K562 (cell line): ENCODE data around the gene MDFIC2. TPM values are rescaled to one million over a fixed set of nuclear protein-coding genes. Genes with fewer than 3 reads are reported as not detected.
A peak's percentile ranks its signal among the peaks of the same experiment; 100 is the strongest.

Experiments used
- ATAC-seq: fragments of 200-7000 bp; cut with Tn5 transposase; 3 replicates; pipeline ENCODE4 v1.9.1; 2020; ENCODE audit warnings: moderate library complexity
- BruUV-seq: library from RNA; stranded (reverse); fragments of 400-500 nt; replicated peaks from 2 replicates; lab custom pipeline; 2021; lab: Mats Ljungman, UMichigan
- CTCF ChIA-PET: fragments of 300-600 bp; formaldehyde crosslinking; extraction: SDS; loops from one replicate; lab custom pipeline; 2021; ENCODE audit warnings: low intra/inter-chr PET ratio; lab: Yijun Ruan, JAX
- POLR2A ChIA-PET: fragments of 300-600, 350-650 bp; sonication (Branson Sonifier 250); formaldehyde crosslinking; extraction: SDS; loops from one replicate; lab custom pipeline; 2021; ENCODE audit warnings: antibody characterized with exemption, inconsistent platforms; lab: Yijun Ruan, JAX
- DNase-seq, 4 experiments: peaks; one replicate each; pipeline versions ENCODE4 v3.0.0 to v3.0.0-alpha.2; 2011 to 2018; ENCODE audit warnings: low spot score in 3 of 4, mixed read lengths in 3 of 4; ENCODE audit errors: extremely low read depth in 1 of 4
- FAIRE-seq: peaks from 2 replicates; lab custom pipeline; 2011; peaks lifted over from hg19 to GRCh38; lab: Jason Lieb, UNC
- H2AFZ ChIP-seq: 2 replicates; pipeline ENCODE4 v1.6.0; 2011; ENCODE audit warnings: low read depth, low read length, control low read depth, inconsistent platforms
- H3K27ac ChIP-seq: fragments of 200-600 bp; 3 replicates; pipeline ENCODE4 v1.8.0; 2011; ENCODE audit warnings: low read depth, mild to moderate bottlenecking, control low read depth, inconsistent platforms, low read length, moderate library complexity, mixed read lengths; ENCODE audit errors: extremely low read depth
- H3K27me3 ChIP-seq, 2 experiments: fragments of 300-600 bp in 1 of 2; 2 replicates in 1 of 2; 3 replicates in 1 of 2; pipeline versions ENCODE4 v1.6.0 to v1.8.0; 2011; ENCODE audit warnings: inconsistent platforms in 2 of 2, low read length in 2 of 2, mild to moderate bottlenecking in 1 of 2, mixed read lengths in 1 of 2, moderate library complexity in 1 of 2; ENCODE audit not compliant: control insufficient read depth in 2 of 2, insufficient read depth in 2 of 2
- H3K36me3 ChIP-seq: fragments of 300-600 bp; 3 replicates; pipeline ENCODE4 v1.8.0; 2011; ENCODE audit warnings: mild to moderate bottlenecking, low read length, inconsistent platforms; ENCODE audit not compliant: control insufficient read depth, insufficient read depth
- H3K4me1 ChIP-seq, 2 experiments: fragments of 200-600 bp in 1 of 2; replicated peaks in 1 of 2; 2 replicates in 1 of 2; 3 replicates in 1 of 2; pipeline versions ENCODE4 v1.5.1 to v1.8.0; 2011; ENCODE audit warnings: inconsistent platforms in 2 of 2, low read length in 2 of 2, mild to moderate bottlenecking in 1 of 2, mixed read lengths in 1 of 2, moderate library complexity in 1 of 2; ENCODE audit not compliant: control insufficient read depth in 2 of 2, insufficient read depth in 2 of 2
- H3K4me2 ChIP-seq: 2 replicates; pipeline ENCODE4 v1.6.1; 2011; ENCODE audit warnings: low read length, control low read depth, inconsistent platforms, mixed read lengths; ENCODE audit not compliant: insufficient read depth
- H3K4me3 ChIP-seq: fragments of 200-600 bp; sonication (generic), shearing (Covaris generic); 2 replicates; pipeline ENCODE4 v1.5.1; 2016; ENCODE audit warnings: control low read depth, inconsistent platforms
- H3K79me2 ChIP-seq: fragments of 200-600 bp; 3 replicates; pipeline ENCODE4 v1.8.0; 2011; ENCODE audit warnings: low read length, inconsistent platforms; ENCODE audit not compliant: control insufficient read depth, insufficient read depth
- H3K9ac ChIP-seq, 2 experiments: 2 replicates each; pipeline versions ENCODE4 v1.6.0 to v1.6.1; 2011; ENCODE audit warnings: low read depth in 2 of 2, low read length in 2 of 2, control low read depth in 1 of 2, inconsistent platforms in 1 of 2, mild to moderate bottlenecking in 1 of 2, mixed read lengths in 1 of 2; ENCODE audit not compliant: insufficient read depth in 1 of 2
- H3K9me1 ChIP-seq: one replicate; pipeline ENCODE4 v1.6.0; 2011; ENCODE audit warnings: inconsistent platforms, mild to moderate bottlenecking, low read length, moderate library complexity; ENCODE audit not compliant: control insufficient read depth, insufficient read depth
- H3K9me3 ChIP-seq: replicated peaks from 2 replicates; pipeline ENCODE4 v1.5.1; 2011; ENCODE audit warnings: low read depth, low read length, inconsistent platforms; ENCODE audit not compliant: control insufficient read depth, insufficient read depth
- H4K20me1 ChIP-seq: replicated peaks from 2 replicates; pipeline ENCODE4 v1.6.1; 2011; ENCODE audit warnings: low read length, inconsistent platforms, mixed read lengths; ENCODE audit not compliant: control insufficient read depth, insufficient read depth
- CTCF ChIP-seq, 3 experiments: IDR thresholded peaks in 2 of 3; conservative IDR thresholded peaks in 1 of 3; 2 replicates each; pipeline ENCODE4 v1.5.1; 2011 to 2012; ENCODE audit warnings: low read length in 3 of 3, mild to moderate bottlenecking in 3 of 3, control low read depth in 2 of 3, improper control_type of control experiment in 1 of 3, inconsistent platforms in 1 of 3, low read depth in 1 of 3, mixed read lengths in 1 of 3, moderate library complexity in 1 of 3; ENCODE audit not compliant: insufficient read depth in 2 of 3
- E2F6 ChIP-seq, 2 experiments: IDR thresholded peaks; 2 replicates each; pipeline ENCODE4 v1.6.1; 2011; ENCODE audit warnings: borderline replicate concordance in 1 of 2, control low read depth in 1 of 2, low read depth in 1 of 2, low read length in 1 of 2, mild to moderate bottlenecking in 1 of 2, mixed read lengths in 1 of 2, moderate library complexity in 1 of 2; ENCODE audit not compliant: insufficient read depth in 1 of 2, insufficient read length in 1 of 2, poor library complexity in 1 of 2, severe bottlenecking in 1 of 2; ENCODE audit errors: extremely low read depth in 1 of 2
- NCOA1 ChIP-seq: fragments of 450-650 bp; IDR thresholded peaks from 2 replicates; pipeline ENCODE4 v1.6.1; 2016; ENCODE audit warnings: low read depth
- NFIC ChIP-seq: fragments of 450-650 bp; IDR thresholded peaks from 2 replicates; pipeline ENCODE4 v1.6.1; 2017; ENCODE audit warnings: mild to moderate bottlenecking, inconsistent platforms
- ZNF324 ChIP-seq: fragments of 250-450 bp; sonication (Bioruptor Pico); IDR thresholded peaks from 2 replicates; pipeline ENCODE4 v1.4.0; 2020; ENCODE audit warnings: mild to moderate bottlenecking
- WGBS: fragments of 100-300 bp; shearing (Covaris generic); methylation state at CpG from one replicate; pipeline ENCODE4 v1.1.6; 2016; ENCODE audit warnings: low coverage, mixed read lengths; ENCODE audit not compliant: insufficient coverage; ENCODE audit errors: missing lambda C conversion rate; 5-methylcytosine and 5-hydroxymethylcytosine counted together
- in situ Hi-C: fragments of 300-500 bp; cut with MboI; formaldehyde crosslinking; loops from 4 replicates; pipeline ENCODE4 v1.15.0; 2018; ENCODE audit warnings: inconsistent platforms, mixed read lengths
- intact Hi-C: fragments of 100-400 bp; cut with micrococcal nuclease; formaldehyde crosslinking; loops from 2 replicates; pipeline ENCODE4 v1.14.2; 2022
- polyA plus RNA-seq, 8 experiments: library from polyadenylated mRNA; depleted of rRNA in 4 of 8; stranded (reverse) in 5 of 8; unstranded in 3 of 8; fragments of >200 nt; fragmentation: Nextera tagmentation in 2 of 8; fragmentation: Illumina TruSeq in 1 of 8; extraction: Ambion mirVana in 2 of 8; extraction: Trizol in 1 of 8; gene quantifications; 2 replicates each; pipeline versions ENCODE4 v1.2.1 to v1.2.3, GENCODE V29; 2011 to 2014; ENCODE audit warnings: inconsistent platforms in 1 of 8, missing spikeins in 1 of 8
- total RNA-seq, 7 experiments: library from RNA; depleted of rRNA in 6 of 7; stranded (reverse); fragments of >200 nt in 6 of 7; fragmentation: Illumina TruSeq in 2 of 7; extraction: Trizol in 2 of 7; gene quantifications; 2 replicates each; pipeline versions ENCODE4 v1.2.1 to v1.2.3, GENCODE V29; 2011 to 2021; ENCODE audit warnings: low replicate concordance in 1 of 7

The MDFIC2 gene
- total and polyA plus RNA-seq, 9 of the 15 experiments (the other 6 are each of a cell fraction or from before 2014, with no cell fraction given), result not detected

DNA sequence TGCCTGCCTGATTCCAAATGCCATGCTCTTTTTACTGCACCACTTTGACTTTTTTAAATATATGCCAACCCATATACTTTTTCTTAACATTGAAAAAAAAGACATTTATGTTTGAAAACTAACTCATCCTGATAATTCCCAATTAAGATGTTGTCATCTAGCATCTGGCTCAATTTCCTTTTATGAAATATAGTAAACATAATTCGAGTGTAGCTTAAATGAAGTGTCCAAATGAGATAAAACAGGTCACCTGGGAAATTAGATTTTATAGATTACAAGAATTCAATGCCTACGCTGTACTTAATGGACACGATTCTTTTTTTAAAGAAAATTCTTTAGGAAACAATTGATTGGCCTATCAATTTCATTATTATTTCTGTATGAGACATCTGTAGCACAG is 2.8 kb downstream of the MDFIC2 start:
- no peak for FAIRE-seq
- Histone ChIP-seq H3K9me3 (no peaks in the 10 kb centered on the region), H4K20me1 (no peaks in the 10 kb centered on the region), H3K4me2 (no peak overlapping the region), H3K4me3 (no peak overlapping the region), H3K36me3 (no peaks in the 10 kb centered on the region), H2AFZ (no peak overlapping the region), H3K9ac (no peak overlapping the region), H3K4me1 (no peaks in the 10 kb centered on the region), H3K27me3 (no peaks in the 10 kb centered on the region), H3K9me1 (no peaks in the 10 kb centered on the region), H3K27ac (no peak overlapping the region), H3K79me2 (no peaks in the 10 kb centered on the region)
- POLR2A ChIA-PET, result no interaction called here
- in situ Hi-C loops, result no loop called here
- intact Hi-C loops, result no loop called here
- BruUV-seq, result no TSS peak
- TF ChIP-seq NCOA1 (no peak), NFIC (no peak), ZNF324 (CRISPR knock-in tag) (no peak)
- CTCF ChIA-PET, result no interaction called here
- WGBS, result 3% methylated on average over 3 of the region's 3 CpGs
- ATAC-seq, result no peak
- no peak for DNase-seq

DNA sequence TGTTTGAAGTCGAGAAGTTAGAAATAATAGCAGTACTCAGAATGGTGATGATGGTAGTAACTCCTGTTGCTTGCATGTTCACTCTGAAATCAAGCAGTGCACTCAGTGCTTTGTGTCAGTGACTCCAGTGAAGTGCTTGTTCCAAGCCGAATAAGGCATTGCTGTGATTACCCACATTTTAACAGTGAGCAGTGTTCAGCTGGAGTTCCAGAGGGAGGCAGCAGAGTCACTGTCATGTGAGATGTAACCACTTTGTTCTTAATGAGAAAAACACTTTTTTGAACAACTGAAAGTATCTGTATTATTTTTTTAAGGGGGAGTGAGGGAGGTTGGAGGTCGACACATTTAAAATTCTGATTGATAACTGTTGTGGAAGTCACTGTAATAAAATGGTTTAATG is 3.7 kb downstream of the MDFIC2 start:
- TF ChIP-seq E2F6 (IDR thresholded peaks at IDR 0.05; ENCODE audit: borderline replicate concordance in 1 of 2, extremely low read depth in 1 of 2, insufficient read depth in 1 of 2, insufficient read length in 1 of 2, low read depth in 1 of 2, low read length in 1 of 2, poor library complexity in 1 of 2, severe bottlenecking in 1 of 2) (no peak), CTCF (IDR thresholded peaks at IDR 0.05 in 2 of 3, conservative IDR thresholded peaks at IDR 0.05 in 1 of 3; ENCODE audit: insufficient read depth in 2 of 3, low read depth in 1 of 3, low read length in 3 of 3) (0 out of 6 replicates have a peak, but pooled peaks of 1 of the 3 experiments have one; percentile 3)
- no peaks in the 10 kb centered on the region for H3K36me3 ChIP-seq
- in situ Hi-C loops (no loop called here), intact Hi-C loops (no loop called here)
- H3K4me1 ChIP-seq, result no peaks in the 10 kb centered on the region
- FAIRE-seq (no peak), DNase-seq (peak in 1 of 4 experiments; percentile 1), ATAC-seq (no peak)
- H4K20me1 ChIP-seq, result no peaks in the 10 kb centered on the region
- H3K27ac ChIP-seq, result no peak overlapping the region
- H3K4me2 ChIP-seq, result no peak overlapping the region
- no peak overlapping the region for H2AFZ ChIP-seq
- no peaks in the 10 kb centered on the region for H3K27me3 ChIP-seq
- no peaks in the 10 kb centered on the region for H3K9me3 ChIP-seq
- no peak overlapping the region for H3K9ac ChIP-seq
- no TSS peak for BruUV-seq
- 0% methylated on average over 3 of the region's 3 CpGs for WGBS
- H3K79me2 ChIP-seq, result no peaks in the 10 kb centered on the region
- no peak overlapping the region for H3K4me3 ChIP-seq
- ChIA-PET POLR2A (no interaction called here), CTCF (no interaction called here)
- H3K9me1 ChIP-seq, result no peaks in the 10 kb centered on the region
